Measurements from ENCODE around the gene VAPB. TPM values are rescaled to one million over a fixed set of nuclear protein-coding genes. Genes with fewer than 3 reads are reported as not detected.

Gene VAPB
- polyA plus RNA-seq, 1 donor (not counting 4 experiments of a cell fraction or from before 2014, with no cell fraction given), result 38.0 TPM

GRCh38 chr20:58461104-58461503 is 72.1 kb downstream of the VAPB start:
- H3K9ac ChIP-seq (ENCODE audit: control insufficient read depth, extremely low read depth, insufficient read depth, low read length), result peak overlapping the region; percentile 75
- H3K27me3 ChIP-seq (ENCODE audit: control insufficient read depth, extremely low read depth, insufficient read depth, low read length), result no peaks in the 10 kb centered on the region
- TF ChIP-seq EZH2 (IDR thresholded peaks at IDR 0.05; ENCODE audit: low read length) (no peak), CTCF (optimal IDR thresholded peaks at IDR 0.05 in 1 of 3, IDR thresholded peaks at IDR 0.05 in 1 of 3, conservative IDR thresholded peaks at IDR 0.05 in 1 of 3; ENCODE audit: extremely low read depth in 1 of 3, insufficient read depth in 2 of 3, low read length in 3 of 3) (no peak)
- H3K4me3 ChIP-seq (ENCODE audit: control insufficient read depth in 2 of 3, extremely low read depth in 1 of 3, insufficient read depth in 2 of 3, low read depth in 1 of 3, low read length in 3 of 3), result no peak overlapping the region
- no peaks in the 10 kb centered on the region for H3K9me1 ChIP-seq (ENCODE audit: control insufficient read depth, extremely low read depth, insufficient read depth, low read length)
- H3K79me2 ChIP-seq (ENCODE audit: control insufficient read depth, insufficient read depth, low read length), result no peaks in the 10 kb centered on the region
- DNase-seq (ENCODE audit: low read depth, low spot score), result no peak
- dilution Hi-C loops (cut with MboI; ENCODE audit: extremely low pct_ligation_motif_present, low sequenced_read_pairs), result no loop called here
- no peaks in the 10 kb centered on the region for H4K20me1 ChIP-seq (ENCODE audit: control insufficient read depth, extremely low read depth, insufficient read depth, low read length)
- peak overlapping the region; percentile 67 for H3K4me2 ChIP-seq (ENCODE audit: control insufficient read depth, extremely low read depth, insufficient read depth, low read depth, low read length)
- no peaks in the 10 kb centered on the region for H3K36me3 ChIP-seq (ENCODE audit: control insufficient read depth in 2 of 2, extremely low read depth in 1 of 2, insufficient read depth in 2 of 2, low read length in 2 of 2)
- FAIRE-seq, result no peak
- H2AFZ ChIP-seq (ENCODE audit: control insufficient read depth, low read length), result no peak overlapping the region
- H3K27ac ChIP-seq (ENCODE audit: control insufficient read depth, insufficient read depth, low read length), result peak overlapping the region; percentile 92
- H3K9me3 ChIP-seq (ENCODE audit: control insufficient read depth, low read depth, low read length), result no peaks in the 10 kb centered on the region
- peaks cover 49% of the 10 kb centered on the region for H3K4me1 ChIP-seq (ENCODE audit: control insufficient read depth, extremely low read depth, insufficient read depth, low read length)

- H3K4me1 ChIP-seq (ENCODE audit: control insufficient read depth, extremely low read depth, insufficient read depth, low read length), result peaks cover 47% of the 10 kb centered on the region
- DNase-seq (ENCODE audit: low read depth, low spot score) (peak; percentile 84), FAIRE-seq (peak; percentile 95)
- H2AFZ ChIP-seq (ENCODE audit: control insufficient read depth, low read length), result peak overlapping the region; percentile 27
- no peaks in the 10 kb centered on the region for H3K27me3 ChIP-seq (ENCODE audit: control insufficient read depth, extremely low read depth, insufficient read depth, low read length)
- H3K4me2 ChIP-seq (ENCODE audit: control insufficient read depth, extremely low read depth, insufficient read depth, low read depth, low read length), result peak overlapping the region; percentile 67
- peak overlapping the region; percentile 75 for H3K9ac ChIP-seq (ENCODE audit: control insufficient read depth, extremely low read depth, insufficient read depth, low read length)
- H3K4me3 ChIP-seq (ENCODE audit: control insufficient read depth in 2 of 3, extremely low read depth in 1 of 3, insufficient read depth in 2 of 3, low read depth in 1 of 3, low read length in 3 of 3), result peak overlapping the region in 2 of 3 experiments; percentile 6 to 11
- H3K27ac ChIP-seq (ENCODE audit: control insufficient read depth, insufficient read depth, low read length), result peak overlapping the region; percentile 92
- dilution Hi-C loops (cut with MboI; ENCODE audit: extremely low pct_ligation_motif_present, low sequenced_read_pairs), result no loop called here
- TF ChIP-seq CTCF (optimal IDR thresholded peaks at IDR 0.05 in 1 of 3, IDR thresholded peaks at IDR 0.05 in 1 of 3, conservative IDR thresholded peaks at IDR 0.05 in 1 of 3; ENCODE audit: extremely low read depth in 1 of 3, insufficient read depth in 2 of 3, low read length in 3 of 3) (no peak), EZH2 (IDR thresholded peaks at IDR 0.05; ENCODE audit: low read length) (no peak)
- H3K9me3 ChIP-seq (ENCODE audit: control insufficient read depth, low read depth, low read length), result no peaks in the 10 kb centered on the region
- no peaks in the 10 kb centered on the region for H3K36me3 ChIP-seq (ENCODE audit: control insufficient read depth in 2 of 2, extremely low read depth in 1 of 2, insufficient read depth in 2 of 2, low read length in 2 of 2)
- no peaks in the 10 kb centered on the region for H4K20me1 ChIP-seq (ENCODE audit: control insufficient read depth, extremely low read depth, insufficient read depth, low read length)
- H3K9me1 ChIP-seq (ENCODE audit: control insufficient read depth, extremely low read depth, insufficient read depth, low read length), result no peaks in the 10 kb centered on the region
- no peaks in the 10 kb centered on the region for H3K79me2 ChIP-seq (ENCODE audit: control insufficient read depth, insufficient read depth, low read length)
These were observed 72.9 kb downstream of the VAPB start for GRCh38 chr20:58461899-58462298.
